NCI-H226 (cell line): ENCODE measurements around the gene ARHGAP44.

Experiments
- DNase-seq: peaks from one replicate; pipeline ENCODE4 v3.0.0-alpha.2; 2015

ARHGAP44 gene

DNA sequence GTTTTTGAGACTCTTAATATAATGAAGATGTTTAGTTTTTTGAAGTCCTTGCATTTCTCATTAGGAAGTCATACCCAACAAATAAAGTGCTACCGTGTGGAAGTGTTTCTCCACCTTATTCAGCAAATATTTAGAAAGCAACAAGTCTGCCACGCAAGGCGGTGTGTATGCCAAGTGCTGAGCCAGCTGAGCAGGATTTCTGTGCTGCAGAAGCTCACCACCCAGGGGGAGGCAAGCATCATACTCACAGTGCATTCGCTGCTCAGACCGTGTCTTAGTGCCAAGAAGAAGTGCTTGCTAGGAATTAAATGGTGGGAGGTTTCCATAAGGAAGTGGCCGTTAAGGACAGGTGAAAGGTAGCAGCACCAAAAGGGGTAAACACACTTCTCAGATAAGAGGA, 111.2 kb downstream of the ARHGAP44 start:
- DNase-seq: no peak

DNA sequence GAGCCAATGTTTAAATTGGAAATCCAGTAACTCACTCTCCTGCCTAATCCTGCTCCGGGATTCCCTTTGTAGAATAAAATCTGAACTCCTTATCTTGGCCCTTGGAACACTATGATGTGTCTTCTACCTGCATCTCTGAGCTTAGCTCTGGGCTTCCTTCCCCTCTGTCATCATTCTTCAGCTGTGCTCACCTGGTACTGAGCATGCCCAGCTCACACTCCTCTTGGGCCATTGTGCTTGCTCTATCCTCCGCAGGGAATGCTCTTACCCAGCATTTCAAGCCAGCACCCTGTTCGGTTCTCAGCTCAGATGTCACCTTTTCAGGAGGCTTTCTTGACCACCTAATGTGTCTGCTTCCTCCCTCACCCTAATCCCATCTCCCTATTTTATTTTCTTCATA, 112.7 kb downstream of the ARHGAP44 start:
- DNase-seq: no peak

DNA sequence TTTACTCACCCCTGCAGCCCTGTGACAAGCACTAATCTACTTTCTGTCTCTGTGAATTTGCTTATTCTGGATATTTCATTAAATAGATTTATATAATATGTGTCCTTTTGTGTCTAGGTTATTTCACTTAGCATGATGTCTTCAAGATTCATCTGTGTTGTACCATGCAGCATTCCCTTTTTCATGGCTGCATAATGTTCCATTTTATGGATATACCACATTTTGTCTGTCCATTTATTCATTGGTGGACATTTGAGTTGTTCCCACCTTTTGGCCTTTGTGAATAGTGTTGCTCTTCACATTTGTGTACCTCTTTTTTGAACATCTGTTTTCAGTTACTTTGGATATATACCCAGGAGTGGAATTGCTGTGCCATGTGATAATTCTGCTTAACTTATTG, 118.2 kb downstream of the ARHGAP44 start:
- no peak for DNase-seq

DNA sequence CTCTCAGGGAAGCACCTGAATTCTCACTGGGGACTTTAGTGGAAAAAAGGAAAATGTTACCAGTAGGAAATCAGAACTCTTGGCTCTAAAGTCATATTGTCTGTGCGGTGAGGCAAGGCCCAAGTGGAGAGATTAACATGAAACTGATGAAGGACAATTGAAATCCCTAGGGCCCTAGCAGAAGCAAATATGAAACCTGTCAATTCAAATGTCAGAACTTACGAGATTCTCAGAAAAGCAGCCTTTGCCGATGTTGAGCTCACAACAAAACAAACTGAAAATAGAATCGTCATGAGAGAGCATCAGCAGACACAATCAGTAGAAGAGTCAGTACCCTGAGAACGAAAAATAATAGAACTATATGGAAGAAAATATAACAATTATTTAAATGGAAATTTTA, 119.7 kb downstream of the ARHGAP44 start:
- DNase-seq: no peak

DNA sequence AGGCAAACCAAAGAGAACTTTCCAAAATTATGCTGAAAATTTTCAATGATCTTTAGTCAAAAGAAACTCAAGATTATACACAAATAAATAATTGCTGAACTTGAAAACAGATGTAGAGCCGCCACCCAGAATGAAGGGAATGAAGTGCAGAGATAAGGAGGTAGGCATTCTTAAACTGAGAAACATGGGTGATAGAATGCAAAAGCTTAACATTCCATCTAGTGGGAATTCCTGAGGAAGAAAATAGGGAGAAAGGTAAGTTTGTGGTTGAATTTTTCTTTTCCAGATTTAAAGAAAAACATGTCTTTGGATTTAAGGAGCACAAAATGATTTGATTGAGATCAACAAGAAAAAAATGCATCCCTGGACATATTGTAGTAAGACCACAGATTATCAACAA, 120.2 kb downstream of the ARHGAP44 start:
- no peak for DNase-seq

DNA sequence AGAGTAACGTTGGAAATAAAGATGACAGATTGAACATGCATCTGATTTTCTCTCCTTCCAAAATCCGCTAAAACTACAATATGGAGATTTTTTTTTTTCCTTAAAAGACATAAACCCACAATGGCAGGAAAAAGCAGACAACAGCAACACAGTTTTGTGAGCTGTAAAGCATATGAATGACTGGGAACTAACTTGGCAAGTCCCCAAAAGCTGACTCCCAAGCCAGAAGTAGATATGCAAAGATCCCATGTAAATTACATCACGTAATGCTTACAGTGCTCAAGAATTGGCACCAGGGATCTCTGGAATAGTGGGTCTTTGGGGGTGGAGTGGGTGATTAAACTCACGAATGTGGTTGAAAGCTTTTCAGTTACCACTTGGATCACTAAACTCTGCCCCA, 121.9 kb downstream of the ARHGAP44 start:
- no peak for DNase-seq

DNA sequence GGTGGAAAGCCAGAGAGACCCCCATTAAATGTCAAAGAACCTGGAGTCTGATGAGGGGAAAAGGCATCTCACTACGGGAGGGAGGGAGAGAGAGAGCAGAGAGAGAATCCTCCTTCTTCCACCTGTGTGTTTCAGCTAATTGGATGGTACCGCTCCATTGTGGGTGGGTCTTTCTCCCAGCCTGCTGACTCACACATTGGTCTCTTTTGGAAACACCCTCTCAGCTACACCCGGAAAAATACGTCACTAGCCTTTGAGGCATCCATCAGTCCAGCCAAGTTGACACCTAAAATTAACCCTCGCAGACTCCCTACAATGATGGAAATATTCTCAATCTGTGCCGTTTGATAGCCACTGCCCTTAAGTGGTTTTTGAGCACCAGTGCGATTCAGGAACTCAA, 128.1 kb downstream of the ARHGAP44 start:
- no peak for DNase-seq

DNA sequence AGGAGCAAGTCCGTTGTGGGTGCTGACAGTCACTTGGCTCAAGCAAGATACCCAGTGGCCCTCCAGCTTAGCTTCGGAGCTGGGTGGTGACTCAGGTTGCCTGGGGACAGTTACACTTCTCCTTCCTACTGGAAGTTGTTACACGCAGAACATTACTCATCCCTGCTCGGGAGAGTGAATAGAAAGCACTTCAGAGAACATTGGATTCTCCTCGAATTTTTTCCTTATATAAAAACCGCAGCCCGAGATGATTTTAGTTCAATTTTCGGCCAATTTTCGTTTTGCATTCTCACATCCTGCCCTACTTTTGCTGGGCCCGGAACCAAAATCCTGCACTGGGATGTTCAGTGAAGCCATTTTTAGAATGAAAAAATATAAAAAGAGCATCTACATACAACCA, 128.8 kb downstream of the ARHGAP44 start:
- DNase-seq: no peak

DNA sequence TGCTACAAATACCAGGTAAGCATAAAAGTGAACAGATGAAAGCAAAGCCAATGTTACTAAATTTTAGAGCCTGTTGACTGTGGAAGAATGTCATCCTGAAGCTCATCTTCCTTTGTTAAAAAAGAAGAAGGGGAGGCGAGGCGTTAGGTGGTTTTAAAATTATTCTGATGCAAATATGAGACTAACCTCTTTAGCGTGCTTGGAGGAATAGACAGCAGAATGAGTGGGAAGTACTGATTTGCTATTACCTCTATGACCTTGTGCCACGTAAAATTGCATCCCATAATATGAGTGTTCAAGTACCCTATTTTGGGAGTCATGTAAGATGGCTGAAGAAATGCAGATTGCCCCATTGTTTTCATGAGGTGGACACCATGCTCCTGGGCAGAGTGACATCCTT, 132.8 kb downstream of the ARHGAP44 start:
- no peak for DNase-seq

DNA sequence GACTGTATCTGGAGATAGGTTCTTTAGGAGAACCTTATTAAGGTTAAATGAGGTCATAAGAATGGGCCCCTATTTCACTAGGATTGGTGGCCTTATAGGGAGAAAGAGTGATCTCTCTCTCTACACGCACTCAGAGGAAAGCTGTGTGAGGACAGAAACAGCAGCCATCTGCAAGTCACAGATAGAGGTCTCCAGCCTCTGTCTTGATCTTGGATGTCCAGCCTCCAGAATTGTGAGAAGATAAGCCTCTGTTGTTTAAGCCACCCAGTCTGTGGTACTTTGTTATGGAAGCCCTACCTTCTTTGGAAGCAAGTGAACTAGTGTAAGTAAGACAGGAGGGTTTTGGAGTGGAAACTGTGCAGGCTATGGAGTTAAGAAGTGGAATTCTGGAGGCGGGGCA, 135.3 kb downstream of the ARHGAP44 start:
- no peak for DNase-seq

DNA sequence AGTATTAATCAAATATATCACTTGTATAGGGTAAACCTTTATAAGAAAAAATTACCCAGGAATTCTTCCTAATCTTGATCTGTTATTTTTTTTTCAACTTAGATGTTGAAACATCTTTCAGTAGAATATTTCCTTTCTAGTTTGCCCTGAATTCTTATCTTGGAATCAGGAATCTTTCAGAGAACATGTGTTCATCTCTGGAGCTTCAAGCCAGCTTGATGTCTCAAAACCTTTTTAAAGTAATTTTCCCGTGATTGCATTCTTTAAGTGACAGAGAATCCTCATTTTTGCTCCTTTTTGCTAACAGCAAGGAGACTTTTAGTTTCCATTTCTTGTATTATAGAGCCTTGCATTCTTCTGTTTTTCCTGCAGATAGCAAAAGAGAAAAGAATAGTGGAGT, 137.7 kb downstream of the ARHGAP44 start:
- no peak for DNase-seq

DNA sequence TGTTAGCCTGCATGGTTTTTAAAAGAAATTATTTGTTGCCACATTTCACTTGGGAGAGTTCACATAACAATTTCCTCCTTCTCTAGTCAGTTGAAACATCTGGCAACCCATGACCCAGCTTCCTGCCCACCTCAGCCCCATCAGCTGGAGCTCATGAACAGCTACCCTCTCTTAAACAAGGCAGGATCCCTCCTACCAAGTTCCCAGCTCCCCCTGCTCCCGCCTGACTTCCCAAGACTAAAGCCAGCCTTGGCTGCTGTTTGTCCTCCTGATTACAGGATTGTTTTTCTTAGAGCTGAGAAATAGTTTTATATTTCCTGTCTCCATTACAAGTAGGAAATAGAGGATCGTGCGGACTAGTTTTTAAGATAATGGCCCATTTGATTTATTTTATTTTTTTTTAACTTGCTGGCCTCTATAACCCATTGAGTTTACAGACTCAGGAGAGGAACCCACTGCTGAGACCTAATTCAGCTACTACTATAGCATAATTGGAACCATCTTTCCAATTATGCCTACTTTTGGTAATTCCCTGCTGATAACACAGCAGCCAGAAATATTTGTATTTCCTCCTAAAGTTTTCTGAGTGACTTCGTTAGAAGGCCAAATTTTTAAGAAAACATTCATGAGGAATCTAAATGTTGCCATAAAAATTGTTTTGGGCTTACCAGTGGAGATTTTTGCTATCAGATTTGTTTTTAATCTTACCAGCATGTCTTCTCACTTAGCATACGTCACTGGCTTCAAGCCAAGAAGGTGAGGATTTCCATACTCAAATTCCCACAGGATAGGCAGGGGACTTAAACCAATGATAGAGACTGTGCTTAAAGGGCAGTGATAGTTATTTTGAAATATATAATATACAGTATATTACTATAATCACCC, 138.5 kb downstream of the ARHGAP44 start:
- no peak for DNase-seq

DNA sequence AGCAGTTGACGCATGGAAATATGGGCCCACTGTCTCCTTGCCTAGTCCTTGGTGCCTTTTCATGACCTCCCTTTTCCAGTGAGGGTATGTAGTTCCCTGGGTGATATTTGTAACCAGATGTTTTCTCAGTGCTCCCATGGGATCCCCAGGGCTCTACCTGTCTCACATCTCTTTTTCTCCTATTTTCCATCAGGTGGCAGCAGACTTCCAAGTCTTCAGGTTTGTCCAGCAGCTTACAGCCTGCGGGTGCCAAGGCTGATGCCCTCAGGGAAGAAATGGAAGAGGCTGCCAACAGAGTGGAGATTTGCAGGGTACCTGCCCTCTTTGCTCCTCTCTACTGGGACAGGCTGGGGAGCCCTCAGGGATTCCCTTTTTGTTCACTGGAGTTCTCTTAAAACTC, 139.4 kb downstream of the ARHGAP44 start:
- no peak for DNase-seq

DNA sequence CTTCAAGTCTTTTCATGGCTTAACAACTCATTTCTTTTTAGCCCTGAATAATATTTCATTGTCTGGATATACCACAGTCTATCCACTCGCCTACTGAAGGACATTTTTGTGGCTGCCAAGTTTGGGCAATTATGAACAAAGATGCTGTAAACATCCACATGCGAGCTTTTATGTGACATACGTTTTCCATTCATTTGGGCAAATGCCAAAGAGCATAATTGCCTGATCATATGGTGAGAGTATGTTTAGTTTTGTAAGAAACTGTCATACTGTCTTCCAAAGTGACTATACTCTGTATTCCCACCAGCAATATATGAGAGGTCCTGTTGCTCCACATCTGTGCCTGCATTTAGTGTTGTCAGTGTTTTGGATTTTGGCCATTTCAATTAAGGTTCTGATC, 147.2 kb downstream of the ARHGAP44 start:
- DNase-seq: no peak

DNA sequence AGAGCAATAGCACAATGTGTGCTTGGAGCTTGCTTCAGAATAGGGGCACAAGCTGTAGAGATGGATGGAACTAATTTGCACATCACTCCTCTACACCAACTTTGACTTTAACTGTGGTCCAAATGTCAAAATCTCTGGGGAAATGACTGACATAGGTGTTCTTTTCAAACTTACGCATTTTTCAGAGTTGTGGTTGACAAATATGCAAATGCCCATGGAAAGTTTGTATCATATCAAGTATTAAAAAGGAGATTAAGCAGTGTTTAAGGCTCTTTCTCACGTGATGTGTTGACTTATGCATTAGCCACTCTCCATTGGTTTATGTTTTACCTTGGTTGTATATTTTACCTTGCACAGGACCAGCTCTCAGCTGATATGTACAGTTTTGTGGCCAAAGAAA, 151.4 kb downstream of the ARHGAP44 start:
- DNase-seq: no peak

DNA sequence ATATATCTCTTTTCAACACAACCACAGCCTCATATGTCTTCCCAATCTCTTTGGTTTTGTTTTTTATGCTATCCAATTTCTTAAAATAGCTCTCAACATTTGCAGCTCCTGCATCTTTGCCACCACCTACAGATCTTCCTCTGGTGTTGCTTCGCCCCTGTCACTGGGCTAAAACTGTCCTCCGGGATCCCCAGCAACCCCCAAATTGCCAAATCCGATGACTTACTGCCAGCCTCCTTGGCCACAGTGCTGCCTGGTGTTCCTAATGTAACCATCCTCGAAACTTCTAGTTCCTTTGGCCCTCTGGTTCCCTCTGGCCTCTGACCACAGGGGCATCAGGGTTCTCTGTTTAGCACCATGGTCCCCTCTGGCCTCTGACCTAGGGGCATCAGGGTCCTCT, 157.7 kb downstream of the ARHGAP44 start:
- no peak for DNase-seq

DNA sequence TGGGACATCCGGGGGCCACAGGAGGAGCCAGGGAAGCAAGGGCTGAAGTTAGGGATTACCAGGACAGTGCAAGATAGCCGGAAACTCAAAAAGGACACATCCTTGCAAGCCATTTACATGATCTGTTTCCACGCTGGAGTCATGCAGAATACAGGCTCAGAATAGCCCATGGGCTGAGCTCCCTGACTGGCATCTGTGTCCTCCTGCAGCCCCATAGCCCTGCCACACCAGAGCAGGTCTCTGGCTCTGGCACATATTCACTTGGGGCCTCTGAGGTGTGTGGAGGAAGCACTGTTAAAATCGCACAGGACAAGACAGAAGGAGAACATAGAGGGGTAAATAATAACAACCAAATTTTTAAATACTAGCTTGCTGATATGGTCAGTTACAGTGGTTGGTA, 162.7 kb downstream of the ARHGAP44 start:
- DNase-seq: no peak

DNA sequence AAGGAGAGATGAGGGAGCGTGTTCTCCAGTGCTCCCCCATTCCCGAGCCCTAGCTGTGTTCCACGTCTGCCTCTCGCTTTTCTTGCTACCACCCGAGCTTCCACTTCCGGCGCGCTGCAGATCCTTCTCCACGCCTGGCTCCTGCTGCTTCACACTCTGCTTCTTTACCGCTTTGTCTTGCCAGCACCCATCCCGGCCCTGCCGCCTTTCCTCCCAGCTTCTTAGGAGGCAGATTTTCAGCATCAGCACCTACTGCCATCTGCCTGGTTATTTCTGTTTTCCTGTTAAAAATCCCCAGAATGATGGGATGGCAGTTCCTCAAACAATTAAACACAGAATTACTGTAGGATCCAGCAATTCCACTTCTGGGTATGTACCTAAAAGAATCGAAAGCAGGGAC, 163.9 kb downstream of the ARHGAP44 start:
- no peak for DNase-seq

DNA sequence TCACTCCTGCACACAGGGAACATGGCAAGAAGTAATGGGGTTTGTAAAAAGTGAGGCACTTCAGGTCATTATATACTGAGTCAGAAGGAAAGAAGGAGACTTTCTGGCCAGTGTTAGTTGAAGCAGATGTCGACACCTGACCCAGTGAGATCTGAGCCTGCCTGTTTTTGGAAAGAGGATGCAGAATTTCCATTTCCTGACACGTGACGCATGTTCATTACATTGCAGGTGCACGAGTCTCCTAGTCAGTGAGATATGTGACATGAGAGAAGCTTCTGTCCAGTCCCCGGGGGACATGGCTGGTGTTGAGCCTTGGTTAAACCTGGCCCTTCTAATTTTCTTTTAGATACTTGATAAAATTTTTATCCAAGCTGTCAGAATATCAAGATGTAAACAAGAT, 166.2 kb downstream of the ARHGAP44 start:
- no peak for DNase-seq

DNA sequence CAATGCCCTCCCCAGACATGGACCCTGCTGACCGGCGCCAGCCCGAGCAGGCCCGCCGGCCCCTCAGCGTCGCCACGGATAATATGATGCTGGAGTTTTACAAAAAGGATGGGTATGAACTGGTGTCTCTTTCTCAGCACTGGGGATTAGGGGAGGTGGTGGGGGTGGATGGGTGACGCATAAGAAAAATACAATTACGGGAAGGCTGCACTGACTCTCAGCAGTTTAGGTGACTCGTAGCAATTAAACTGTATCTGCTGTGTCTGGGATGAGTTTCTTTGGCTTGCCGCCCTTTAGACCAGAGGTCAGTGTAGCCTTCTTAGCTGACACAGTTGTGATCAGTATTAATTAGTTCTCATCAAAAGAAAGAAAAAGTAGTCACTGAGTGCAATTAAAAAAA, 169.5 kb downstream of the ARHGAP44 start:
- DNase-seq: no peak

DNA sequence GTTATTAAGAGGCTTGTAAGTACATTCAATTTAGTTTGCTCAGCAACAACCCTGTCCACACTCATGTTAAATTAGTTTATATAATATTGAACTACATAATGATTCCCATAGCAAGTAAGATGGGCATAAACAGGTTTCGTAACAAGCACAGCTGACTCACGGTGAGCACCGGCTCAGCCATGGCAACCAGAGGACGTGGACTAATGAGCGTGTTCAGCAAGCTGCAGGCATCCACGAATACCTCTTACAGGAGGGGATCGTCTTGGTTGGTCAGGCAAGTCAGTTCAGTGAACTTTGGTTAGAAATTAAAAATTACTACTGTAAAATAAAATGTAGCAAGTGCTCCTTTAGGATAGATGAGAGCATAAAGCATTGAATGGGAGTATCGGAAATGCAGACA, 170.1 kb downstream of the ARHGAP44 start:
- DNase-seq: no peak

DNA sequence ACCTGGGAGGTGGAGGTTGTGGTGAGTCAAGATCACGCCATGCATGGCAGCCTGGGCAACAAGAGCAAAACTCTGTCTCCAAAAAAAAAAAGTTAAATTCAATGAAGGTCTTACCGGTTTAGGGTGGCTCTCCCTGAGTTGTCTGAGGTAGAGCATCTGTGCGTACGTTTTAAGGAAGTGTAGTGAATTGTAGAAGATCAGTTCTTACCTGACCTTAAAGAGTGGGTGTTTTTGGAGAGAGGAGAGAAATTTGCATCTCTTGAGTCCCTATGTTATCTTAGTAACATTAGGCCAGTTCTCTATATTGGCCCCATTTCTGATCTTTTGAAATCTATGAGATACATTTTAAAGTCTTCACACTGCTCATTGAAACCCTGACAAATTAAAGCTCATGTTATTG, 172.4 kb downstream of the ARHGAP44 start:
- no peak for DNase-seq

DNA sequence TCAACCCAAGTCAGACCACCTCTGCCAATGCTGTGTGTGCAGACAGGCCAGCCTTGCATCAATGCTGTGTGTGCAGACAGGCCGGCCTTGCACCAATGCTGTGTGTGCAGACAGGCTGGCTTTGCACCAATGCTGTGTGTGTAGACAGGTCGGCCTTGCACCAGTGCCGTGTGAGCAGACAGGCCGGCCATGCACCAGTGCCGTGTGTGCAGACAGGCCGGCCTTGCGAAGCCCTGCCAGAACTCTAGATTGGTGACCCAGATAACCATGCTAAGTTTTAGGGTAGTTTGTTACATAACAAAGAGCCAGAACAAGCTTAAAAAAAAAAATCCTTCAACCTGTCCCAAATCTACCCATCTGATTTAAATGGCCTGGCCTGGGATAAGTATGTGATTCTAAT, 174.2 kb downstream of the ARHGAP44 start:
- no peak for DNase-seq

DNA sequence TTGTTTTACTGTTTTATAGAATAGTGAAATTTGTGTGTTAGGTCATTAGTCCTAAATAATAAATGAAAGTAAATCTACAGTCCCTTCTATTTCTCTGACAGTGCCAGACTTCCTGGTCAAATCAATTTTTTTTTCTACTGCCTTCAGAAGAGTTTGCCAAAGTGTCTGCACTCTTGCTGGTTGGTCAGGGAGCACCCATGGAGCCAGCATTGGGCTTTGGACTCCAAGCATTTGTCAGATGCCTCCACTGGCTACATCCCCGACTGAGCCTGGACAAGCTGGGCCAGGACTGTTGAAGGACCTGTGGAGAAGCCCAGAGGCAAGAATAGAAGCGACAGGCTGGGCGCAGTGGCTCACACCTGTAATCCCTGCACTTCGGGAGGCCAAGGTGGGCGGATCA, 174.9 kb downstream of the ARHGAP44 start:
- no peak for DNase-seq

DNA sequence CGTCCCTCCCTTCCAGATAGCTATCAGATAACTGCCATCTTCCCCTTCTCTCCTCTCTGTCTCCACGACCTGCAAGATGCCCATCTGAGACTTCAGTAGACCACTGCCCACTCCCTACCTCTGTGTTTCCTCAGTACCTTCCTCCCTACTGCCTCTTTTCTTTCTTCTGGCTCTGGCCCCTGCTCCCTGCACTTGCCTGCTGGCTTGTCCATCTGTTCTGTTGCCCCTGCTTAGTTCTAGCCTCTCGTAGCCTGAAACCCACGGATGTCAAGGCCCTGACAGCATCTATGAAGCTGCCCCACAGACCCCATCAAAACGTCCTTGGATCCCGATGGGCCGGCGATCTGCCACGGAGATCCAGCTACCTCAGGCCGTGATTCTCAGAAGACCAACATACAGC, 175.5 kb downstream of the ARHGAP44 start:
- no peak for DNase-seq
